Heart right ventricle (tissue), 16 donors: ENCODE results near the gene PPP3CA. TPM values are rescaled to one million over a fixed set of nuclear protein-coding genes. Genes with fewer than 3 reads are reported as not detected.

Experiments
- ATAC-seq, 8 donors: fragments of 200-7000 bp; cut with Tn5 transposase; one replicate each; pipeline ENCODE4 v1.9.1; 2020; ENCODE audit warnings: mild to moderate bottlenecking in 8 of 8, moderate library complexity in 8 of 8, moderate number of reproducible peaks in 1 of 8
- DNase-seq, 2 donors: peaks; one replicate each; pipeline ENCODE4 v3.0.0-alpha.2; 2020
- H3K27ac ChIP-seq, 10 donors: fragments of 200-600 bp; sonication (generic) in 2 of 10; one replicate each; pipeline versions ENCODE4 v1.5.0 to v1.8.0; 2020 to 2022; ENCODE audit warnings: mild to moderate bottlenecking in 3 of 10
- H3K27me3 ChIP-seq, 7 donors: fragments of 200-600 bp; one replicate each; pipeline ENCODE4 v1.8.0; 2021 to 2022; ENCODE audit warnings: mild to moderate bottlenecking in 2 of 7
- H3K36me3 ChIP-seq, 9 donors: fragments of 200-600 bp; sonication (generic) in 1 of 9; one replicate each; pipeline versions ENCODE4 v1.5.0 to v1.8.0; 2020 to 2022; ENCODE audit warnings: mild to moderate bottlenecking in 2 of 9
- H3K4me1 ChIP-seq, 9 donors: fragments of 200-600 bp; sonication (generic) in 1 of 9; one replicate each; pipeline versions ENCODE4 v1.5.0 to v1.8.0; 2020 to 2022; ENCODE audit warnings: mild to moderate bottlenecking in 4 of 9
- H3K4me3 ChIP-seq, 10 donors: fragments of 200-600 bp; sonication (generic) in 2 of 10; one replicate each; pipeline versions ENCODE4 v1.5.0 to v1.8.0; 2020 to 2022; ENCODE audit warnings: mild to moderate bottlenecking in 7 of 10, moderate library complexity in 2 of 10
- H3K9me3 ChIP-seq, 11 donors: fragments of 200-600 bp in 10 of 11; sonication (generic) in 2 of 11; one replicate each; pipeline versions ENCODE4 v1.5.0 to v1.8.0; 2013 to 2022; ENCODE audit warnings: mild to moderate bottlenecking in 2 of 11, control low read depth in 1 of 11, moderate library complexity in 1 of 11
- WGBS, 2 donors: extraction: QIAGEN DNeasy Blood & Tissue Kit; methylation state at CpG; one replicate each; pipeline ENCODE4 v1.1.7; 2013; ENCODE audit warnings: inconsistent platforms in 1 of 2; 5-methylcytosine and 5-hydroxymethylcytosine counted together
- intact Hi-C, 10 donors: fragments of 100-400 bp; cut with DNase I; formaldehyde crosslinking; loops; one replicate each; pipeline versions ENCODE4 v1.11.1 to v1.14.2; 2022
- polyA plus RNA-seq, 2 donors: library from polyadenylated mRNA; stranded (reverse); fragments of 200-250 nt; gene quantifications; one replicate each; pipeline ENCODE4 v1.2.3, GENCODE V29; 2013
- total RNA-seq, 10 donors: library from RNA; stranded (reverse); fragmentation: NEBNext Ultra II Directional in 3 of 10; extraction: Animal tissue kit (Norgen Biotek cat#: 25700) in 3 of 10; gene quantifications; one replicate each; pipeline versions ENCODE4 v1.2.1 to v1.2.4, GENCODE V29; 2021 to 2023
- TF ChIP-seq, protein P1 (sequence below), 9 donors: fragments of 200-600 bp; sonication (generic) in 2 of 9; IDR thresholded peaks; one replicate each; pipeline versions ENCODE4 v1.5.0 to v1.8.0; 2021 to 2022; ENCODE audit warnings: antibody characterized with exemption in 9 of 9, mild to moderate bottlenecking in 5 of 9, moderate library complexity in 1 of 9
- donor health status: Arrhythmogenic right ventricular cardiomyopathy.
- donor health status: ischemic (EF 13 %, LVEDD 7.1; RV severe dilation, severe dysfunction).
- donor health status: healthy with polysubstance abuse.
- donor health status: DM: no; HTN: yes; CAD: no.
- donor health status: DM: no; HTN: no; CAD: no.
- donor health status: ischemic (EF 25% LVEDD 6.9; RV normal size, moderate dysfunction).
- donor health status: ischemic (EF 25% LVEDD 5.7; RV mildly dilated, moderate dysfunction).
- donor health status: healthy.
- donor health status: DM: yes; HTN: yes; CAD: no.
- donor health status: Ischemic cardiomyopathy.
- donor health status: ischemic (EF 35%, LVEDD 5.7; RV mildly dilated, moderate dysfunction).
- donor health status: nonischemic (EF 11% LVEDD 7.7; RV severe dilation, severe dysfunction).
- donor health status: DM: yes; HTN: yes; CAD: no.
- donor health status: PGD.
- donor health status: ischemic (EF 29% LVEDD 5.4; RV normal size, mild dysfunction).
- donor health status: nonischemic (EF 23%, LVEDD 6.1; RV moderate dilation, normal function).

PPP3CA gene
- total and polyA plus RNA-seq, 12 donors = 8.1 to 30.8 (median 19.1) TPM

DNA sequence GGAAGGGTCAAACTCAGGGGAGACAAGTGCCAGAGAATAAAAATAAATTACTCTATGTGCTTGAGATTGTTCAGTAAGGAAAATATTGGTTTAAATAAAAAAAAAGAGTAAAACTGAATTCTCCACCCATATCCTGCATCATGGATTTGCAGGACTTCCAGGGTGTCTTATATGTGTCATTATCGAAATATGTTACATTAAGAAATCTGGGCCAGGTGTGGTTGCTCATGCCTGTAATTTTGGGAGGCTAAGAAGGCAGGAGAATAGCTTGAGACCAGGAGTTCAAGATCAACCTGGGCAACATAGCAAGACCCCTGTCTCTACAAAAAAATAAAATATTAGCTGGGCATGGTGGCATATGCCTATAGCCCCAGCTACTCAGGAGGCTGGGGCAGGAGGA, 104.9 kb downstream of the PPP3CA start:
- Histone ChIP-seq H3K36me3 (no peaks in the 10 kb centered on the region), H3K27ac (no peak overlapping the region), H3K4me3 (no peak overlapping the region), H3K27me3 (no peaks in the 10 kb centered on the region), H3K4me1 (peaks cover 0 to 32% (median 11%) of the 10 kb centered on the region in 9 donors), H3K9me3 (no peaks in the 10 kb centered on the region)
- DNase-seq (no peak), ATAC-seq (no peak)
- TF ChIP-seq, protein P1, sequence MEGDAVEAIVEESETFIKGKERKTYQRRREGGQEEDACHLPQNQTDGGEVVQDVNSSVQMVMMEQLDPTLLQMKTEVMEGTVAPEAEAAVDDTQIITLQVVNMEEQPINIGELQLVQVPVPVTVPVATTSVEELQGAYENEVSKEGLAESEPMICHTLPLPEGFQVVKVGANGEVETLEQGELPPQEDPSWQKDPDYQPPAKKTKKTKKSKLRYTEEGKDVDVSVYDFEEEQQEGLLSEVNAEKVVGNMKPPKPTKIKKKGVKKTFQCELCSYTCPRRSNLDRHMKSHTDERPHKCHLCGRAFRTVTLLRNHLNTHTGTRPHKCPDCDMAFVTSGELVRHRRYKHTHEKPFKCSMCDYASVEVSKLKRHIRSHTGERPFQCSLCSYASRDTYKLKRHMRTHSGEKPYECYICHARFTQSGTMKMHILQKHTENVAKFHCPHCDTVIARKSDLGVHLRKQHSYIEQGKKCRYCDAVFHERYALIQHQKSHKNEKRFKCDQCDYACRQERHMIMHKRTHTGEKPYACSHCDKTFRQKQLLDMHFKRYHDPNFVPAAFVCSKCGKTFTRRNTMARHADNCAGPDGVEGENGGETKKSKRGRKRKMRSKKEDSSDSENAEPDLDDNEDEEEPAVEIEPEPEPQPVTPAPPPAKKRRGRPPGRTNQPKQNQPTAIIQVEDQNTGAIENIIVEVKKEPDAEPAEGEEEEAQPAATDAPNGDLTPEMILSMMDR (IDR thresholded peaks at IDR 0.05) = no peak
- 96 to 98% methylated on average over 1 of the region's 1 CpG for WGBS, 2 donors
- intact Hi-C loops = no loop called here

DNA sequence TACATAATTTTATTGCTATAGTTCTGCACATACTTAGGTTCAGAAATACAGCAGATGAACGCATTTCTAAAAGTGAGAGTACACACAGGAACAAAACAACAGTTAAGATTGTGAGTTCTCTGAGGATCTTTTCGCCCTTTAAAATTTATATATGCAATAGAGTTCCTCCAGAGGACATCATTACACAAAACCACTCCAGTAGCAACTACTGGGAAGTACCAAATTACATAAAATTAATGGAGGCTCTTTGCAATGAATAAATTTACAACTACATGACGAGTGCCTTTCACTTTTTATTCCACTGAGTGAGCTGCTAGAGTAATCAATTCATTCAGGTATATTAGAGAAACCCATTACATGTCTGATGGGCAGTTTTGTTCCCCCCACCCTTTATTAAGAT, 107.2 kb downstream of the PPP3CA start:
- ATAC-seq = no peak
- intact Hi-C loops = no loop called here
- WGBS, 2 donors = 94 to 99% methylated on average over 3 of the region's 3 CpGs
- H3K4me3 ChIP-seq = no peak overlapping the region
- peaks cover 0 to 42% (median 11%) of the 10 kb centered on the region in 9 donors for H3K4me1 ChIP-seq
- H3K9me3 ChIP-seq = no peaks in the 10 kb centered on the region
- TF ChIP-seq, protein P1 (IDR thresholded peaks at IDR 0.05) = no peak
- no peak for DNase-seq
- H3K27me3 ChIP-seq = no peaks in the 10 kb centered on the region
- H3K36me3 ChIP-seq = no peaks in the 10 kb centered on the region
- no peak overlapping the region for H3K27ac ChIP-seq

DNA sequence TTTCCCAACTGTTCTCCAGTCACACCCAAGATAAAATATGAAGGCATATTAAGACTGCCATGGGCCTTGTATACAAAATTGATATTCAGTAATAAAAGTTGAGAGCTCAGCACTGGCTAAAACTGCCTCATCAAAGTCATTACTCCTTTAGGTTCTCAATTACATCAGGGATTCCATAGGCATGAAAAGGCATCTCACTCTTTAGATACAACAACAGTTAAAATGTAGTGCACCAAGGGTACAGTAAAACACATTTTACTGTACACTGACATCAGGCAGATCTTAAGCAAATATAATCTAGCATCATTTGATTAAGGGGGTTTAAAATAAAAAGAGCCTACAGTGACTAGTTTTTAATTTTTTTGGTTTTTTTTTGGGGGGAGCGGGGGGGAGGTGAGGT, 107.7 kb downstream of the PPP3CA start:
- H3K4me3 ChIP-seq = no peak overlapping the region
- TF ChIP-seq, protein P1 (IDR thresholded peaks at IDR 0.05) = no peak
- H3K4me1 ChIP-seq = peaks cover 0 to 42% (median 11%) of the 10 kb centered on the region in 9 donors
- no peak overlapping the region for H3K27ac ChIP-seq
- DNase-seq (no peak), ATAC-seq (no peak)
- H3K36me3 ChIP-seq = no peaks in the 10 kb centered on the region
- H3K9me3 ChIP-seq = no peaks in the 10 kb centered on the region
- H3K27me3 ChIP-seq = no peaks in the 10 kb centered on the region
- WGBS, 2 donors = 53 to 97% methylated on average over 1 of the region's 1 CpG
- intact Hi-C loops = no loop called here

DNA sequence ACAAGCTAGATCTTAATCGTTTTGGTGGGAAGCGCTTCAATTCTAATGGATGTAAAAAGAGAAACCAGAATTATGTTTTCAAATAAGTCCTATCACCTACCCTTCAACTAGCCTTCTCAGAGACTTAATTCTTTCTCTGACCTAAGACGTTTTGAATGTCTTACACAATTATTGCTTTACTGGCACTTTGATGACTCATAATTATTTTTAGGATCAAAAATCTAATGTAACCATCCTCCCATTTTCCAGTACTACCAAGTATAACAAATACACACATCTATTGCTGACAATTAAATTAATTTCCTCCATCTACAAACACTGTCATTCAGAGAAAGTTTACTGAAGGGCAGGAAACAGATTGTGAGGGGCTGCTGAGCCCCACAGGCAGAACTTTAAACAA, 108.6 kb downstream of the PPP3CA start:
- intact Hi-C loops = no loop called here
- whole genome bisulfite sequencing, 2 donors = 60 to 69% methylated on average over 3 of the region's 3 CpGs
- ATAC-seq (peak in 2 of 8 donors; percentile 30 to 74), DNase-seq (no peak)
- TF ChIP-seq, protein P1 (IDR thresholded peaks at IDR 0.05) = no peak
- no peaks in the 10 kb centered on the region for H3K36me3 ChIP-seq
- H3K27ac ChIP-seq = peak overlapping the region in 2 of 10 donors; percentile 33 to 61
- H3K27me3 ChIP-seq = no peaks in the 10 kb centered on the region
- H3K4me1 ChIP-seq = peaks cover 0 to 42% (median 11%) of the 10 kb centered on the region in 9 donors
- no peak overlapping the region for H3K4me3 ChIP-seq
- no peaks in the 10 kb centered on the region for H3K9me3 ChIP-seq
